Tibial nerve (tissue), 3 donors: ENCODE measurements around the gene FGF5.

Experiments used
- POLR2A ChIP-seq, 2 donors: fragments of 450-650 bp; IDR thresholded peaks; one replicate each; pipeline ENCODE4 v1.6.1; 2017; ENCODE audit warnings: antibody characterized with exemption in 2 of 2, mild to moderate bottlenecking in 2 of 2, moderate library complexity in 2 of 2
- TF ChIP-seq, protein P1 (sequence below), 5 experiments: fragments of 200-600 bp in 3 of 5; fragments of 450-650 bp in 2 of 5; sonication (generic) in 3 of 5; IDR thresholded peaks; one replicate each; pipeline ENCODE4 v1.5.1; 2016 to 2019; ENCODE audit warnings: antibody characterized with exemption in 5 of 5, mild to moderate bottlenecking in 3 of 5, moderate library complexity in 2 of 5

DNA sequence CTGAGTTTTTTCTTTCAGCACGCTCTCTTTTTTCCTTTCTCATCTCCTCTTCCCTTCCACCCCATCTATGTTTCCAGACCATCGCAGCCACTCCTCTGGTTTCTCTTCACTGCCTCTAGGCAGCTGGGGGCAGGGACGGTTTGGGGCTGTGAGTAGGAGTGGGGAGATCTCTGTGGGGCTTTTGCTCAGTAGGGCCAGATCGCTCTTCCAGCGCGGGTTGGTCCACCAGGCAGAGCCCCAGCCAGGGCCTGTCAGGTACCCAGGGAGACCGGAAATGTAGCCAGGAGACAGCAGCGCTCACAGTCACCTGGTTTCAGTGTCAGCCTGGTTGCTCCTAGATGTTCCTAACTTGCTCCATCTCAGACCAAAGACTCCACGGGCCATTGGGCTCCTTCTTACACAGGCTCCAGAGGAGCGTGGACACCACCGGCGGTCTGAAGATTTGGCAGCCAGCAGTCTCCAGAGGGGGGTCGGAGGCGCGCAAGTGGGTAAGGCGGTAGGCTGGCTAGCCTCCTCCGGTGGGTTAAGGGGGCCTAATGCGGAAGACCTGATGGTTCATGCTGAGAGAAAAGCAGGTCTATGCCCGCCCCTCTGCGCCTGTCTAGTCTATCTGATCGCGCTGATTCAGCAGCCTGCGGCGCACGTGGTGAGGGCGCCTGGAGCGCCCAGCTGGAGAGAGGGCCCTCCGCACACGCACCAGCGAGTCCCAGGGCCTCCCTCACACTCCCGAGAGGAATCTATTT is 1.8 kb downstream of the FGF5 start:
- TF ChIP-seq, protein P1, sequence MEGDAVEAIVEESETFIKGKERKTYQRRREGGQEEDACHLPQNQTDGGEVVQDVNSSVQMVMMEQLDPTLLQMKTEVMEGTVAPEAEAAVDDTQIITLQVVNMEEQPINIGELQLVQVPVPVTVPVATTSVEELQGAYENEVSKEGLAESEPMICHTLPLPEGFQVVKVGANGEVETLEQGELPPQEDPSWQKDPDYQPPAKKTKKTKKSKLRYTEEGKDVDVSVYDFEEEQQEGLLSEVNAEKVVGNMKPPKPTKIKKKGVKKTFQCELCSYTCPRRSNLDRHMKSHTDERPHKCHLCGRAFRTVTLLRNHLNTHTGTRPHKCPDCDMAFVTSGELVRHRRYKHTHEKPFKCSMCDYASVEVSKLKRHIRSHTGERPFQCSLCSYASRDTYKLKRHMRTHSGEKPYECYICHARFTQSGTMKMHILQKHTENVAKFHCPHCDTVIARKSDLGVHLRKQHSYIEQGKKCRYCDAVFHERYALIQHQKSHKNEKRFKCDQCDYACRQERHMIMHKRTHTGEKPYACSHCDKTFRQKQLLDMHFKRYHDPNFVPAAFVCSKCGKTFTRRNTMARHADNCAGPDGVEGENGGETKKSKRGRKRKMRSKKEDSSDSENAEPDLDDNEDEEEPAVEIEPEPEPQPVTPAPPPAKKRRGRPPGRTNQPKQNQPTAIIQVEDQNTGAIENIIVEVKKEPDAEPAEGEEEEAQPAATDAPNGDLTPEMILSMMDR (IDR thresholded peaks at IDR 0.05), result no peak
- TF ChIP-seq POLR2A (IDR thresholded peaks at IDR 0.05), result no peak
